Parathyroid adenoma (tissue), 2 donors: ENCODE data around the gene SLC25A22.

Experiments
- H2AFZ ChIP-seq: fragments of 300-600 bp; sonication (generic); one replicate; pipeline ENCODE4 v1.7.0; 2017; ENCODE audit warnings: antibody characterized with exemption, mild to moderate bottlenecking
- H3K27ac ChIP-seq: fragments of 300-600 bp; sonication (generic); one replicate; pipeline ENCODE4 v1.7.0; 2017
- H3K27me3 ChIP-seq: fragments of 300-600 bp; sonication (generic); one replicate; pipeline ENCODE4 v1.7.0; 2017; ENCODE audit warnings: low read length; ENCODE audit not compliant: control insufficient read depth, insufficient read depth
- H3K36me3 ChIP-seq: fragments of 300-600 bp; sonication (generic); one replicate; pipeline ENCODE4 v1.7.0; 2017; ENCODE audit warnings: low read length; ENCODE audit not compliant: control insufficient read depth, insufficient read depth
- H3K4me1 ChIP-seq: fragments of 300-600 bp; sonication (generic); one replicate; pipeline ENCODE4 v1.7.0; 2017; ENCODE audit warnings: control low read depth
- H3K4me2 ChIP-seq: fragments of 300-600 bp; sonication (generic); one replicate; pipeline ENCODE4 v1.7.0; 2017; ENCODE audit warnings: low read length
- H3K4me3 ChIP-seq: fragments of 300-600 bp; sonication (generic); one replicate; pipeline ENCODE4 v1.7.0; 2017; ENCODE audit warnings: low read depth, low read length
- H3K79me2 ChIP-seq: fragments of 300-600 bp; sonication (generic); one replicate; pipeline ENCODE4 v1.7.0; 2017; ENCODE audit warnings: control low read depth
- H3K9ac ChIP-seq: fragments of 300-600 bp; sonication (generic); one replicate; pipeline ENCODE4 v1.7.0; 2017; ENCODE audit warnings: mild to moderate bottlenecking
- H3K9me3 ChIP-seq: fragments of 300-600 bp; sonication (generic); one replicate; pipeline ENCODE4 v1.7.0; 2017; ENCODE audit warnings: low read length; ENCODE audit not compliant: control insufficient read depth
- CTCF ChIP-seq: fragments of 300-600 bp; sonication (generic); IDR thresholded peaks from one replicate; pipeline ENCODE4 v1.7.0; 2017; ENCODE audit warnings: antibody characterized with exemption, mild to moderate bottlenecking
- donor health status: primary hyperparathyroidism.

SLC25A22 gene

DNA sequence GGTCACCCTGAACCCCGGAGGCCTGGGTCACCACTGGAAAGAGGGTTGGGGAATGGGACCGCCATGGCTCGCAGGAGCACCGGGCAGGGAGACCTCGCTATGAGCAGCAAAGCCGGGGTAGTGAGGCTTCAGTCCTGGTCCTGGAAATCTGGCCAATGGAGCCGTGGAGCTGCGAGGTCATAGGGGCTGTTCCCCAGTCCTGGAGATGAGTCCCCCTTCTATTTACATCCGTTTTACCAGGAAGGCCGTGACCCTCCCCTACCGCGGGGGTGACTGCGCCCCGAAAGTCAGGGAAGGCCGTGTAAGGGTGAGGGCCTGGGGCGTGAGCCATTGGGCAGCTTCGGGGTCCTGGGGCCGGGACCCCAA is 6.5 kb upstream of the SLC25A22 start:
- Histone ChIP-seq H3K27ac (no peak overlapping the region), H3K4me1 (no peaks in the 10 kb centered on the region)
- no peak for TF ChIP-seq CTCF

GRCh38 chr11:803770-804598 is 5.9 kb upstream of the SLC25A22 start:
- no peaks in the 10 kb centered on the region for H3K79me2 ChIP-seq
- no peak overlapping the region for H3K9ac ChIP-seq

More for the DNA sequence above, 6.5 kb upstream of the SLC25A22 start:
- Histone ChIP-seq H3K9me3 (no peaks in the 10 kb centered on the region), H3K4me2 (peak overlapping the region; percentile 65), H3K27me3 (no peaks in the 10 kb centered on the region), H3K36me3 (no peaks in the 10 kb centered on the region), H2AFZ (no peak overlapping the region), H3K4me3 (peak overlapping the region; percentile 31), H3K9ac (no peak overlapping the region), H3K79me2 (no peaks in the 10 kb centered on the region)

DNA sequence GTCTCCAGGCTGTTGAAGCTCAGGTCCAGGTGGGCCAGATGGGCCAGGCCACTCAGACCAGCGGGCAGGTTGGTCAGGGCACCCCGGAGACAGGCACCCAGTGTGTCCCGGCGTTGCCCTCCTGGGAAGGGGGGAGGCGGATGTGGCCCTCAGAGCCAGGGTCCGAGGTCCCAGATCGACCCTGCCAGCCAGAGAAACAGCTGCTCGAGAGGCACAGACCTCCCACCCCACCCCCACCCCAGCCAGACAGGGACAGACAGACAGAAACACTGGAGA is 5.3 kb upstream of the SLC25A22 start:
- H3K27me3 ChIP-seq, result no peaks in the 10 kb centered on the region
- no peak overlapping the region for H3K27ac ChIP-seq
- no peak overlapping the region for H2AFZ ChIP-seq
- H3K4me3 ChIP-seq, result no peak overlapping the region
- H3K4me2 ChIP-seq, result no peak overlapping the region
- no peak overlapping the region for H3K9ac ChIP-seq
- no peak for TF ChIP-seq CTCF
- no peaks in the 10 kb centered on the region for H3K9me3 ChIP-seq
- no peaks in the 10 kb centered on the region for H3K79me2 ChIP-seq
- no peaks in the 10 kb centered on the region for H3K36me3 ChIP-seq
- H3K4me1 ChIP-seq, result no peaks in the 10 kb centered on the region

More at GRCh38 chr11:803770-804598, 5.9 kb upstream of the SLC25A22 start:
- Histone ChIP-seq H3K9me3 (no peaks in the 10 kb centered on the region), H3K27me3 (no peaks in the 10 kb centered on the region), H3K4me2 (peak overlapping the region; percentile 65), H3K27ac (no peak overlapping the region), H3K4me1 (no peaks in the 10 kb centered on the region), H2AFZ (no peak overlapping the region), H3K36me3 (no peaks in the 10 kb centered on the region), H3K4me3 (no peak overlapping the region)
- no peak for TF ChIP-seq CTCF

DNA sequence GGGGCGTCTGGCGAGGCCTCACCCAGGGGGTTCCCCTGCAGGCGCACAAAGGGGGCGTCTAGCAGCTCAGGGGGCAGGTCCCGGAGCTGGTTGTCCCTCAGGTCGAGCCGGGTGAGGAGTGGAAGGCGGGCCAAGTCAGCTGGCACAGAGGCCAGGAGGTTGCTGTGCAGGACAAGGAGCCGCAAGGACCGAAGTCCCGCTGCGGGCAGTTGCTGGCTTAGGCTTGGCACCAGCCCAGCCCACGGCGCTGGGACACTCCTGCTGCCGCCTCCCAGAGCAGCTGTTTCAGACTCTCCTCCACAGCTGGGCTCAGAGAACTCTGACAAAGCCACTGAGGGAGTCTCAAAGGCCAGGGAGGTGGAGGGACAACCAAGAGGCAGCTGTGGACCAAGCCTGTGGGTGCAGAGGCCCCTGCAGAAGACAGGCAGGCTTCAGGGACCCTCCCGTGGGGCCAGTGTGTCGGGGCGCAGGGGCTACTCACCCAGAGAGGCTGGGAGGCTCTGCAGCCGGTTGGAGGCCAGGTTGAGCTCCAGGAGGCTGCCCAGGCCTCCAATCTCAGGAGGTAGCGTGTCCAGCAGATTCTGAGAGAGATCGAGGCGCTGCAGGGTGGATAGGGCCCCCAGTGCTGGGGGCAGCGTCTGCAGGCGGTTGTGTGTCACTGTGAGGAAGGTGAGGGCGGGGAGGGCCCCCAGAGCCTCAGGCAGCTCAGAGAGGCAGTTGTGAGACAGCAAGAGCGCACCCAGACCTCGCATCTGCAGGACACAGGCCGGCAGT is 4.8 kb upstream of the SLC25A22 start:
- no peak for TF ChIP-seq CTCF
- Histone ChIP-seq H3K79me2 (no peaks in the 10 kb centered on the region), H3K9me3 (no peaks in the 10 kb centered on the region), H3K36me3 (no peaks in the 10 kb centered on the region), H3K4me3 (no peak overlapping the region), H3K9ac (no peak overlapping the region), H3K27ac (no peak overlapping the region), H3K4me2 (no peak overlapping the region), H3K27me3 (no peaks in the 10 kb centered on the region), H3K4me1 (no peaks in the 10 kb centered on the region), H2AFZ (no peak overlapping the region)
